HTR-8/SVneo (cell line): ENCODE data around the gene B4GALT2.
A peak's percentile ranks its signal among the peaks of the same experiment; 100 is the strongest.

Source experiments
- DNase-seq: peaks from one replicate; pipeline ENCODE4 v3.0.0; 2011; ENCODE audit warnings: low spot score, mixed read lengths; ENCODE audit not compliant: insufficient read length
- FAIRE-seq: peaks from 2 replicates; lab custom pipeline; 2011; peaks lifted over from hg19 to GRCh38; lab: Jason Lieb, UNC

The B4GALT2 gene

DNA sequence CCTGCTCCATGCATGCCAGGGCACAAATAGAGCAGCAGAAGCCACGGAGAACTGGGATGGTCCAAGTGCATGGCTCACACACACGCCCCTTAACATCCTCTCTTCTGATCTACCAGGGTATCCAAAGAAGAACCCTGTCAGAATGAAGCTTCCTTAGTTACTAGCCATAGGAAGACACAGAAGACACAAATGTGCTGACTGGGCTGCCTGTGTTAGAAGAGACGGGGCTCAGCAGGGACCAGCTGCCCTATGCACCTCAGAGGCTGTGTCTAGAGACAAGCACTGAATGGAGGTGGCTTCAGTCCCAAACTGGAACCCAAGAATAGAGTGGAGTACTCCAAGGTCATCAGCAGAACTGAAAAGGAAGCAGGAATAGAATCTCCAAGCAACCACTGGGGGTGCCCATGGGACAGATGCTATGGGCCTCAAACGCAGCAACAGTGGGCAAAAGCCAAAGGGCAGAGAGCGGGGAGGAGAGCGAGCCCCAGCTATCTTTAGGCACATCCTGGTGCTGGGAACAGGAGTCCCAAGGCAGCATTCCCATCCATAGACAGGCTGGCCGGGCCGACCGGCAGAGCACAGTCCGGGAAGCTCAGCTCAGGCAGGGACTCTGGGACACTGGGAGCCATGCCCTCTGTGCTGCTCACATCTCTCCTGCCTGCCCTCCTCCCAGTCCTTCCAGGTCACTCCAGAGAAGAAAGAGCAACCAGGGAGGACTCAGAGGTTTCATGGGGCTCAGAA is 42.7 kb downstream of the B4GALT2 start:
- DNase-seq (no peak), FAIRE-seq (no peak)

GRCh38 chr1:44024031-44024902 is 45.3 kb downstream of the B4GALT2 start:
- FAIRE-seq (no peak), DNase-seq (no peak)

- no peak for DNase-seq
- FAIRE-seq, result no peak
These were observed 46.0 kb downstream of the B4GALT2 start for GRCh38 chr1:44024903-44025525.

GRCh38 chr1:44025816-44026215 is 46.8 kb downstream of the B4GALT2 start:
- no peak for FAIRE-seq

GRCh38 chr1:44027320-44027719 is 48.3 kb downstream of the B4GALT2 start:
- FAIRE-seq, result no peak
- DNase-seq, result no peak

More at GRCh38 chr1:44025816-44026215, 46.8 kb downstream of the B4GALT2 start:
- no peak for DNase-seq

DNA sequence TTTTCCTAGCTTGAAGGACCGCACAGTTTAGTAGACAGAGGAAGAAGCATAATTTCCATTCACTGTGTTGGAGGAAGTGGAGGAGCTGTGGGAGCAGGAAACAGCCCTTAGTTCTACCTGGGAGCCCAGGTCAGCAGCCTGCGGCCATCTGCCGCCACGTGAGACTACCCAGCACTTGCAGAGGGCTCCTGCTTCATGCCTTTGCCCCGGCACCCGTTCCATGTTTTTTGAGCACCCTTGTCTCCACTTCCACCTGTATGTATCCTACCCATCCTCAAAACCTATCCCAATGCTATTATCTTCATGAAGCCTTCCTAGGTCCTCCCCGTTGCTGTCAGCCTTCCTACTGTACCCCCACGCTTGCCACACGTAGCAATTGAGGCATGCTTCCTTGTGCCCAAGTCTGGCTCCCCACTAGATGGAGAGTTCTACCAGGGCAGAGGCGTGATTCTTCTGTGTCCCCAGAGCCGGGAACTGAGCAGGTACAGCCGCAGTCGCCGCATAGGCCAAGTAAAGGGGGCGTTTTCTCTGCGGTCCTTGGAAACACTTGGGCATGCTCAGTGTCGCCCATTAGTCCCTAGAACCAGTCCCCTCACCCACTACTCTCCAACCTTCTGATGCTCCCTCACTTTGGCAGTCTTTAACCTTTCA is 50.4 kb downstream of the B4GALT2 start:
- DNase-seq (peak; percentile 45), FAIRE-seq (no peak)

DNA sequence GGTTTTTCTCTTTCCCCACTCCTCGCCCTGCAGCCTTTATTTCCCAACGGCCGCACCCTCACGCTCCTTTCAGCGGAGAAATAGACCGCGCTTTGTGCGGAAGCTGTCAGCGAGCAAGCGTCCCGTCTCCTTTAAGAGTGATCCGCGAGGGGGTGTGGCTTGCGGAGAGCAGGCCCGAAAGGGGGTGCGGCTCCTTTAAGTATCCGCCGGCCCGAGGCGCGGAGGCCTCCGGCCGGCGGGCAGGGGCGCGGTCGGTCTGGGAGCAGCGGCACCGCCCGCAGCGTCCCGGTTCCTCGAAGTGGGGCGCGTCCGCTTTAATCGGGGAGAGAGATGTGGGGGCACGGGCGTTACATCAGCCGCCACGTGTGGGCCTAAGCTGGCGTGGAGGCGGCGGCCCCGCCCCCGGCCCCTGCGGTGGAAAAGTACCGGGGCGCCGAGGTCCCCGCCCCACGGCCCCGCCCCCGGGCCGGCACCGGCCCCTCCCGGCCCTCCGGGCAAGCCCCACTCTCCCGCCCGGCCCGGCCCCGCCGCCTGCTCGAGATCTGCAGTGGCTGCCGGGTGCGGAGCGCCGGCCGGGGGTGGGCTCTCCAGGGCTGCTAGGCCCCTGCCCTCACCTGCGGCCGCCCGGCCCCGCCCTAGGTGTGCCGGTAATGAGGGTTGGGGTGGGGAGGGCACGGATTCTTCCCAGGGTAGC is 51.0 kb downstream of the B4GALT2 start:
- FAIRE-seq, result peak; percentile 26
- peak; percentile 76 for DNase-seq

DNA sequence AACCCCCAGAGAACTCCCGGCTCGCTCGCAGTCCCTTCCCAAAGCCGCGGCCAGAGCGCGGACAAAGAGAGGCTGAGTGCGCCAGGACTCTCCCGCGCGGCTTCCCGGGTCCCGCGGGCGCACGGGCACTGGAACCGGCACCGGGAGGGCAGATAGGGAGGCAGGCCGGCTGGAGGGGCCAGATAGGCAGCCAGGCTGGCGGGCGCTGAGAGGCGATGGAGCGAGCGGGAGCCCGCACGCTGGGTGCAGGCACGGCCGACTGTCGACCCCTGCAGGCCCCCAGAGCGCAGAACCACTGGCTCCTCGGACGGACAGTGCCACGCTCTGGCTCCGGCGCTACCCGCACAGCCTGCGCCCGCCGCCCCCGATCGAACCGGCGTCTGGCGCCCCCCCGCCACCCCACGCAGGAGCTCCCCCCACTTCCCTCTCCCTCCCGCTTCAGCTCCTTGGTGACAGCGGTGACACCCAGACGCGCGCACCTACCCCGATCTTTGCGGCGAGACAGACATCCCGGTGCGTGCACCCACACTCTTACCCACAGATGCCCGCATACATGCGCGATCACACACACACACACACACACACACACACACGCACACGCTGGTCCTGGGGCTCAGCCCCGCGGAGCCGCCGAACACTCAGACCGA is 51.7 kb downstream of the B4GALT2 start:
- DNase-seq, result peak; percentile 29
- no peak for FAIRE-seq

GRCh38 chr1:44031252-44032169 is 52.5 kb downstream of the B4GALT2 start, which contains the start of gene SLC6A9:
Gene SLC6A9 (minus strand): TSS chr1:44031462. CDS start chr1:44024277, 7,185 bp downstream.
- DNase-seq (no peak), FAIRE-seq (no peak)

DNA sequence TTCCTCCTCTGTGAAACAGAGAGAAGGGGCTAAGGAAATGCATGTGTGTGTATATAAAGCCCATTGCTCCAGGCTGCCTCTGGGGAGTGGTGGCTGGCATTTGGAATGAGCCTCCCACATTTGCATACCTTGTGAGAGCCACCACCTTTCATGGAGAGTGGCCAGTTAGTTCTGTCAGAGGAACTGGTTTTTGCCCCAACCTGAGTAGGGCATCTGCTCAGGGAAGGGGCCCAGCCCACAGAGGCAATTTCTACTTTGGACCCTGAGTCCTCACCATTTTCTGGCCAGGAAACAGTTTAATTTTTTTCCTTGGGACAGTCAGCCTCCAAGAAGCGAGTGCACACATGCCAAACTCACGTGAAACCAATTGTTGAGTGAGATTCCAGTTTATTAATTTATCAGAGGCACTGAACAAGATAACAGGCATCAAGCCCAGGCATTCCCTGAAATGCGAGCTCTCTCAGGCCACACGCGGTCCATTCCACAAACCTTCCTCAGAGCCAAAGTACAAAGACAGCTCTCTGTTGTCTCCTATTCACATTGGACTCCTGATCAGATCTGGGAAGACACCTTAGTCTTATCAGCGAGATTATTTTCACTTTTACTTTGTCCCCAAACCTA is 53.3 kb downstream of the B4GALT2 start:
- DNase-seq, result no peak
- FAIRE-seq, result no peak

DNA sequence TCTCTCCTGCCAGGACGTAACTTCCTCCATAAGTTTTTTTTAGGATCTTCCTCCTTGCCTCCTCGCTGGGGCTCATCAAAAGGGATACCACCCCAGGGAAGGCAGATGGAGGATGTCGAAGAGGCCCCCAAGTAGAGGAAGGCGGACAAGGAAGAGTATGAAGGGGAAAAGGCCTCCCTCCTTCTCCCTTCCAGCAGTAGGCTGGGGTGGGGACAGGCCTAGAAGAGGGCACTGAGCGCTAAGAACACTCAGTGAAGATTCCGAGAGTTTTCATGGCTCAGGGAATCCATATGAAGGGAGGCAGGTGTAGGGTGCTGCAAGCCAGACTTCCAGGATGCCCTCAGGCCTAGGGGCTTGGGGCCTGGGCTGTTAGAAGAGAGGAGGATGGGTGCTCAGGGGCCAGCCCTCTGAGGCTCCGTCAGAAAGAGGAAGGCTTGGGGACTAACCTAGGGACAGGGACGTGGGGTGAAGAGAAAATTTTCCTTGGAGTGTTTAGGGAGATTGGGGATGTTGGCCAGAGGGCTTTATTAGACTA is 54.1 kb downstream of the B4GALT2 start:
- FAIRE-seq (no peak), DNase-seq (no peak)

- DNase-seq (no peak), FAIRE-seq (no peak)
These were observed 54.7 kb downstream of the B4GALT2 start for GRCh38 chr1:44033756-44034155.

DNA sequence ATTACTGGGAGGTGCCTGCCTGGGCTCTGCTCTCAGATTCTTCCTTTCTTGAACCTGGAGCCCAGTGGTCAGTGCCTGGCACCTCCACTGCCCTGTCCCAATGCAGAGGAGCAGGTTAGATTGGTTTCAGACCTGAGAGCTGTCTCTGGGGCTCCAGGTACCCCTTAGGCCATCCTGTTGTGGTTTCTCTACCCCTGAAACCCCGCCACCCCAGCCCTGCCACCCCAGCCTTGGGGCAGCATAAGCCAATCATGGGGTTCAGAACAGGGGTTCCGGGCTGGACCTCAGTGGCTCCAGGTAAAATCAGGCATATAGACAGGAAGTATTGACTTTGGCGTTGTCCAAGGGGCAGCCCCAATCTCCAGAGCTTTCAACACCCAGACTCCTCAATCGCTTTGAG is 55.4 kb downstream of the B4GALT2 start:
- DNase-seq, result no peak
- FAIRE-seq, result no peak

GRCh38 chr1:44034976-44035716 is 56.1 kb downstream of the B4GALT2 start:
- FAIRE-seq, result peak; percentile 69
- DNase-seq, result no peak

DNA sequence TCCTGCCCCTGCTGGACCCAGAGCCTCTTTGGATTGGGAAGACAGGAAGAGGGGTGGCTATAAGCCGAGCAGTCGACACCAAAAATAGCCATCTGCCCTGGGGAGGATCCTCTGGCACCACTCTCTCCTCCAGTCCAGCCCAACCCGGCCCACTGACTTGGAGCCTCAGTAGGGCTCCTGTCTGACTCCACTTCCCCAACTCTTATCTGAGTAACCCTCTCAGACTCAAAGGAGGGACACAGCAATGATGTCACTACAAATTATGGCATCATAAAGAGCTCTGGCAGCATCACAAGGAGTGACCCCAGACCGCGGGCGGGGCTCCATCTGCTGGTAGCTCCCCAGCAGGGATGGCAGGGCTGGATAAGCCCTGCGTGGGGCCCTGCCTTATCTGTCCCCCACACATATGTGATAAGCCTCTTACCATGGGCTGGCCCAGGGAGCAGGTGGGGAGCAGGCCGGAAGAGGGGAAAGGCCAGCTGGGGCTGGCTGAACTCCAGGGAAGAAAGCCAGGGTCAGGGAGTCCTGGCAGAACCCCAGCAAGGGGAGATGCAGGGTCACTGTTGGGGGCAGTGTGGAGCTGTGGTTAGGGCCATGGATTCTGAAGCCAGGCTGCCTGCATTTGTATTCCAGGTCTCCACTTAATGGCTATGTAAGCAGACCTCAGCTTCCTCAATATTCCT is 56.9 kb downstream of the B4GALT2 start:
- DNase-seq (no peak), FAIRE-seq (no peak)

DNA sequence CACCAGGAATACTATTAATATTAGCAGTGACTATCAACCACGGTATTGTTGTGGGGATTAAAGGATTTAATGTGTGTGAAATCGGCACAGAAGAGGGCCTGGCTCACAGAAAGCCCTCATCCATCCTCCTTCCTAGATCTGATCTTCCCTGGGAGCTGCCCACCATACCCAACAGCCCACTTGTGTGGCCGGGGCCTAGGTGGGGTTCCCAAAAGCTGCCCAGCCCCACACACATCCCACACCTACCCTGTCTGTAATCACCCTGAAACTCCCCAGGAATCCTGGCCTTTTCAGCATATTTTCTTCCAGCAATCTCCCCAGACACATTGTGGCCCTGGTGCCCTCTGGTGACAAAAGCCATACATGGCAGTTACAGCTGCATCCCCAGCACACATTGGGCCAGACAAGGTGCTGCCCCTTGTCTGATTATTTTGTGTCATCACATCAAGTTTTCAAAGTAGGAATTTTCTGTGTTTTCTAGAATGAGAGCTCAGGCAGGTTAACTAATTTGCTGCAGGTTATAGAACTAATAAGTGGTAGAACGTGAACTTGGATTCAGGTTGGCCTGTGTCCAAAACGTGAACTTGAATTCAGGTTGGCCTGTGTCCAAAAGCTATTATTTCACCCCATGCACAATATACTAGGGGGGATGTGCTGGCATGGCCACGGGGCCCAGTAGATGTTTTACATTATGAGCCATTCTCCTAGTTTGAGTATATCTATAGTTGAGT is 57.6 kb downstream of the B4GALT2 start:
- DNase-seq, result peak; percentile 61
- peak; percentile 90 for FAIRE-seq
